NB4 (cell line): Measurements from ENCODE around the gene KRT4.

Source experiments
- TF ChIP-seq, protein P1 (sequence below): IDR thresholded peaks from one replicate; pipeline ENCODE4 v1.5.1; 2012; ENCODE audit warnings: low read depth, low read length
- TF ChIP-seq, protein P2 (sequence below): IDR thresholded peaks from 2 replicates; pipeline ENCODE4 v1.6.1; 2011; ENCODE audit warnings: low read depth, low read length

DNA sequence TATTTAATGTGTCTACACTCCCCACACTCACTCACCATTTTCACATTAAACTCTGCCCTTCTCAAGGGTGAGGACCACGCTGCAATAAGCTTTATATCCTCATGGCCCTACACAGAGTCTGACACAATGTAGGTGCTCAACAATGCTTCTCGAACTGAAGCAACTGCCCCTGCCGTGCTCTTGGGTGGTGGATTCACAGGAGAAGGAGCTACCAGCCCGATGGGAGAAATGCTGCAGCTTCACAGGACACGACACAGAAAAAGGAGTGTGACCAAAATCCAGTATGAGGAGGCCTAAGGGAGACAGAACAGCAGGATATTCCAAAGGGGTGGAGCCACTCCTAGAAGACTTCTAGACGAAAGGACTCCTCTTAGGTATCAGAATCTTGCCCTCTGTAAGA is 11.5 kb downstream of the KRT4 start:
- TF ChIP-seq, protein P1, sequence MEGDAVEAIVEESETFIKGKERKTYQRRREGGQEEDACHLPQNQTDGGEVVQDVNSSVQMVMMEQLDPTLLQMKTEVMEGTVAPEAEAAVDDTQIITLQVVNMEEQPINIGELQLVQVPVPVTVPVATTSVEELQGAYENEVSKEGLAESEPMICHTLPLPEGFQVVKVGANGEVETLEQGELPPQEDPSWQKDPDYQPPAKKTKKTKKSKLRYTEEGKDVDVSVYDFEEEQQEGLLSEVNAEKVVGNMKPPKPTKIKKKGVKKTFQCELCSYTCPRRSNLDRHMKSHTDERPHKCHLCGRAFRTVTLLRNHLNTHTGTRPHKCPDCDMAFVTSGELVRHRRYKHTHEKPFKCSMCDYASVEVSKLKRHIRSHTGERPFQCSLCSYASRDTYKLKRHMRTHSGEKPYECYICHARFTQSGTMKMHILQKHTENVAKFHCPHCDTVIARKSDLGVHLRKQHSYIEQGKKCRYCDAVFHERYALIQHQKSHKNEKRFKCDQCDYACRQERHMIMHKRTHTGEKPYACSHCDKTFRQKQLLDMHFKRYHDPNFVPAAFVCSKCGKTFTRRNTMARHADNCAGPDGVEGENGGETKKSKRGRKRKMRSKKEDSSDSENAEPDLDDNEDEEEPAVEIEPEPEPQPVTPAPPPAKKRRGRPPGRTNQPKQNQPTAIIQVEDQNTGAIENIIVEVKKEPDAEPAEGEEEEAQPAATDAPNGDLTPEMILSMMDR: no peak
- TF ChIP-seq, protein P2, sequence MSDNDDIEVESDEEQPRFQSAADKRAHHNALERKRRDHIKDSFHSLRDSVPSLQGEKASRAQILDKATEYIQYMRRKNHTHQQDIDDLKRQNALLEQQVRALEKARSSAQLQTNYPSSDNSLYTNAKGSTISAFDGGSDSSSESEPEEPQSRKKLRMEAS: no peak
